Stimulated activated CD8-positive, alpha-beta memory T cell treated with anti-CD3 and anti-CD28 coated beads, Interleukin-4, amount 100 ng/mL, for 4 hours (primary cell): ENCODE measurements around the gene OPN3.
A peak's percentile ranks its signal among the peaks of the same experiment; 100 is the strongest.
"Not testable (repeated sequence)": the region's sequence is repeated elsewhere in the genome, so short reads cannot be mapped to it uniquely, and the experiment has no call there.

Experiments
- DNase-seq, 2 donors: peaks; one replicate each; pipeline ENCODE4 v3.0.0-alpha.2; 2020; ENCODE audit warnings: low read depth in 2 of 2, low spot score in 1 of 2

Gene OPN3

GRCh38 chr1:241640149-241640866 is at the start of gene OPN3, which contains the start of gene CHML:
TSS of gene OPN3 (minus strand) at chr1:241640369. CDS start at chr1:241640254, 115 bp downstream.
TSS of gene CHML (minus strand) at chr1:241640369. CDS start at chr1:241635766, 4,603 bp downstream.
- peak; percentile 81 to 82 for DNase-seq

- DNase-seq, result no peak
These were observed 48.8 kb upstream of the OPN3 start for GRCh38 chr1:241688940-241689368.

GRCh38 chr1:241684108-241684507 is 43.9 kb upstream of the OPN3 start:
- DNase-seq, result no peak

GRCh38 chr1:241682921-241683320 is 42.8 kb upstream of the OPN3 start:
- DNase-seq, result no peak

- DNase-seq, result not testable (repeated sequence)
These were observed 41.8 kb upstream of the OPN3 start for GRCh38 chr1:241681861-241682448.

- no peak for DNase-seq
These were observed 39.8 kb upstream of the OPN3 start for GRCh38 chr1:241679961-241680360.

- DNase-seq, result no peak
These were observed 39.2 kb upstream of the OPN3 start for GRCh38 chr1:241679404-241679803.

GRCh38 chr1:241678536-241678935 is 38.4 kb upstream of the OPN3 start:
- no peak for DNase-seq

GRCh38 chr1:241677201-241677600 is 37.0 kb upstream of the OPN3 start:
- DNase-seq, result no peak

- DNase-seq, result no peak
These were observed 35.8 kb upstream of the OPN3 start for GRCh38 chr1:241675983-241676382.

GRCh38 chr1:241674805-241675384 is 34.7 kb upstream of the OPN3 start:
- DNase-seq, result no peak

GRCh38 chr1:241672301-241672700 is 32.1 kb upstream of the OPN3 start:
- no peak for DNase-seq

GRCh38 chr1:241666419-241666818 is 26.2 kb upstream of the OPN3 start:
- DNase-seq, result no peak

- no peak for DNase-seq
These were observed 20.3 kb upstream of the OPN3 start for GRCh38 chr1:241660424-241660972.

GRCh38 chr1:241659016-241659415 is 18.8 kb upstream of the OPN3 start:
- DNase-seq, result not testable (repeated sequence)

GRCh38 chr1:241658081-241658793 is 18.1 kb upstream of the OPN3 start:
- DNase-seq, result no peak

- DNase-seq, result no peak
These were observed 14.5 kb upstream of the OPN3 start for GRCh38 chr1:241654641-241655040.

GRCh38 chr1:241654019-241654418 is 13.8 kb upstream of the OPN3 start:
- no peak for DNase-seq

- no peak for DNase-seq
These were observed 11.8 kb upstream of the OPN3 start, which contains the start of gene WDR64 for GRCh38 chr1:241652012-241652411. TSS of gene WDR64 (plus strand) at chr1:241652281. CDS start at chr1:241652485, 204 bp downstream.

GRCh38 chr1:241648159-241648558 is 8.0 kb upstream of the OPN3 start:
- DNase-seq, result no peak

GRCh38 chr1:241647658-241648057 is 7.5 kb upstream of the OPN3 start:
- DNase-seq, result no peak
